ENCODE data around the gene DDN. TPM values are rescaled to one million over a fixed set of nuclear protein-coding genes. Genes with fewer than 3 reads are reported as not detected.

The DDN gene
- total RNA-seq, 2 experiments from 2014 or later: 0.39 to 0.42 TPM

DNA sequence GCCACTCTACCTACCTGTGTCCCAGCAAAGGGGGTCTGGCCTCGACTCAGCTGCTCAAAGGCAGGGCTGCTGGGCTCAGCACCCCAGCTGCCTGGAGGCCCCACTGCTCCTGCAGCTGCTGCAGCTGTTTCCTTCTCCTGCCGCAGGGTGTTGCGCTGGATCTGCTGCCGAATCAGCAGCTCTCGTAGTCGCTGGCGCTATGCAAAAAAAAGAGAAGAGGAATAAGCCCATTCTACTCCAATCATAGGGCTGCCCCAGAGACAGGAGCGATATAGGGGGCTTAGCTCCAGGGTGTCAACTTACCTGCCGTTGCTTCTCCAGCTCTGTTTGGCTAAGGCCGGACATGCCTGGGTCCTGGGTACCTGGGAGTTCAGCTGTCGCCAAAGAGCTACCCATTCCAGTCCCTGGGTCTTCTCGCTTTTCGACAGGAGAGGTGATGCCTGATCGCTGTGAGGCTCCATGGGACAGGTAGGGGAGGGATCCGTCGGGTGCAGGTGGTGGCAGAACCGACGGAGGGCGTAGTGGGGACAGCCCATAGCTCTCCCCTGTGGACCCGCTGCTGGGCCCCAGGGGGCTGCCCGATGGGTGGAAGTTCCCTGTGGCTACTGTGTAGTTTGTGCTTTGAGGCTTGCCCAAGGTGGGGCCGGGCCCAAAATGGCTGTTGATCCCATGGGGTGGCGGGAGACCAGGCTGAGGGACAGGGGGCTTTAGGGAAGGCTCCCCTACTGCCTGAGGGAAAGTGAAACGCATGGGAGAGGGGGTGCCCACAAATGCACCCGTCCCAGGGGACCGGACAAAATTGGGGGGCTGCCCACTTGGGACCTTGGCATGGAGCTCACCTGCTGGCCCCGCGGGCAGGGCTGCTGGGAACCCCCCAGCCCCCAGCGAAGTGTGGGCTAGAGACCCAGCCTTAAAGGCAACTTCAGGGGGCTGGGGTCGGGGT, 40.5 kb upstream of the DDN start:
- CTCF ChIA-PET: interaction anchor here (1.0 to 1.7 kb wide), 3 partner anchors 24 to 52 kb away, joined by 3 to 4 read pairs (median 3); no protein-coding TSS in a partner anchor
- DNase-seq (no peak), ATAC-seq (no peak)
- H3K27me3 Mint-ChIP-seq (ENCODE audit: low read depth): no peaks in the 10 kb centered on the region
- H3K36me3 Mint-ChIP-seq (ENCODE audit: low read depth): peaks cover 65% of the 10 kb centered on the region
- no peak overlapping the region for H3K4me3 Mint-ChIP-seq
- H3K9me3 Mint-ChIP-seq (ENCODE audit: insufficient read depth): no peaks in the 10 kb centered on the region
- POLR2A ChIA-PET: interaction anchor here (1.0 to 1.2 kb wide), 3 partner anchors 19 to 91 kb away, joined by 3 to 5 read pairs (median 3); partner anchors contain the start of gene TUBA1B
- H3K27ac Mint-ChIP-seq: no peak overlapping the region
- peaks cover 4% of the 10 kb centered on the region for H3K4me1 Mint-ChIP-seq (ENCODE audit: low read depth)

DNA sequence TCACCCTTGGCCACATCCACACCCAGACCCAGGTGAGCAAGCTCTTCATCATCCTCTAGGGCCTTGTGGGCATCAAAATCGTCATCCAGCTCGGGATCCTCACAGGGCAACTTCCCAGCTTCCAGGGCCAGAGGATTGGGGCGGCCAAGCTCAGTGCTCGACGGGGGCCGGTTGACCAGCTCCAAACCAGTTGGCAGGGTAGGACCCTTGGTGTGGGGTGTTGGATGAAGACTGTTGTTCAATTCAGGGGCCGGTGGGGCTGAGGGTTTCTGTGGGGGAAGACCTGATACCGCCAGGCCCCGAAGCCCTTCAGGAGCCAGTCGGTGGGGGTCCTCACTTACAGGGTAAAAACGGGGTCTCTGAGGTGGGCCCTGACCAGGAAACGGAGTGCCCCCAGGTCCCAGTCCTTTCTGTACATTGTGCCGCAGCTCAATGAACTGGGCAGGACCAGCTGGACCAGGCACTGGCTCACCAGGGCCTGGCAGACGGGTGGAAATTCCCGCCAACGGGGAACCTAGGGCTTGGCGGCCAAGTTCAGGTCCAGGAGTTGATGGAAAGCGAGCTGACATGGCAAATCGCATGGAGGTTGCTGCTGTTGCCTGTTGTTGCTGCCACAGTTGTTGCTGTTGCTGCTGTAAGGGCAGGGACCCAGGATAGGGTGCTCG, 39.2 kb upstream of the DDN start:
- H3K4me1 Mint-ChIP-seq (ENCODE audit: low read depth): no peaks in the 10 kb centered on the region
- ChIA-PET POLR2A (interaction anchor here (1.0 to 1.2 kb wide), 3 partner anchors 14 to 93 kb away, joined by 3 read pairs; partner anchors contain the start of gene TUBA1B), CTCF (interaction anchor here (1.0 to 1.7 kb wide), 3 partner anchors 17 to 50 kb away, joined by 3 to 5 read pairs (median 3); no protein-coding TSS in a partner anchor)
- ATAC-seq (no peak), DNase-seq (no peak)
- H3K27ac Mint-ChIP-seq: no peak overlapping the region
- no peaks in the 10 kb centered on the region for H3K27me3 Mint-ChIP-seq (ENCODE audit: low read depth)
- no peak overlapping the region for H3K4me3 Mint-ChIP-seq
- peaks cover 59% of the 10 kb centered on the region for H3K36me3 Mint-ChIP-seq (ENCODE audit: low read depth)
- no peaks in the 10 kb centered on the region for H3K9me3 Mint-ChIP-seq (ENCODE audit: insufficient read depth)

DNA sequence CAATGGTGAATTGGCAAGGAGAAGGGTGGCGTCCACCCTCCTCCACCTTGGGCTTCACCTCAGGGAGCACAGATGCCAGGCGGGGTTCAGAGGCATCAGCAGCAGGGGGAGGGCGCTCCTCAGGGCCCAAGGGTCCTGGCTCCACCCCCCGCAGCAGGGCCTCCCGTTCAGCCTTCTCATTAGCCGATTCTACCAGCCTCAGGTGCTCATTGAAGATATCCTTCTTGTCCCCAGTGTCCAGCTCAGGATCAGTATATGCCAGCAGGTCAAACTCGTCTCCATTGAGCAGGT, 38.7 kb upstream of the DDN start:
- Mint-ChIP-seq H3K4me1 (ENCODE audit: low read depth) (no peaks in the 10 kb centered on the region), H3K9me3 (ENCODE audit: insufficient read depth) (no peaks in the 10 kb centered on the region), H3K27me3 (ENCODE audit: low read depth) (no peaks in the 10 kb centered on the region), H3K4me3 (no peak overlapping the region), H3K36me3 (ENCODE audit: low read depth) (peaks cover 54% of the 10 kb centered on the region), H3K27ac (no peak overlapping the region)
- CTCF ChIA-PET: interaction anchor here (1.7 to 1.8 kb wide), 2 partner anchors 16 to 50 kb away, joined by 5 to 6 read pairs; no protein-coding TSS in a partner anchor
- DNase-seq (no peak), ATAC-seq (no peak)
- POLR2A ChIA-PET: interaction anchor here (1.3 kb wide), 1 partner anchor 93 kb away, joined by 6 read pairs; the partner anchor contains the start of gene TUBA1B

DNA sequence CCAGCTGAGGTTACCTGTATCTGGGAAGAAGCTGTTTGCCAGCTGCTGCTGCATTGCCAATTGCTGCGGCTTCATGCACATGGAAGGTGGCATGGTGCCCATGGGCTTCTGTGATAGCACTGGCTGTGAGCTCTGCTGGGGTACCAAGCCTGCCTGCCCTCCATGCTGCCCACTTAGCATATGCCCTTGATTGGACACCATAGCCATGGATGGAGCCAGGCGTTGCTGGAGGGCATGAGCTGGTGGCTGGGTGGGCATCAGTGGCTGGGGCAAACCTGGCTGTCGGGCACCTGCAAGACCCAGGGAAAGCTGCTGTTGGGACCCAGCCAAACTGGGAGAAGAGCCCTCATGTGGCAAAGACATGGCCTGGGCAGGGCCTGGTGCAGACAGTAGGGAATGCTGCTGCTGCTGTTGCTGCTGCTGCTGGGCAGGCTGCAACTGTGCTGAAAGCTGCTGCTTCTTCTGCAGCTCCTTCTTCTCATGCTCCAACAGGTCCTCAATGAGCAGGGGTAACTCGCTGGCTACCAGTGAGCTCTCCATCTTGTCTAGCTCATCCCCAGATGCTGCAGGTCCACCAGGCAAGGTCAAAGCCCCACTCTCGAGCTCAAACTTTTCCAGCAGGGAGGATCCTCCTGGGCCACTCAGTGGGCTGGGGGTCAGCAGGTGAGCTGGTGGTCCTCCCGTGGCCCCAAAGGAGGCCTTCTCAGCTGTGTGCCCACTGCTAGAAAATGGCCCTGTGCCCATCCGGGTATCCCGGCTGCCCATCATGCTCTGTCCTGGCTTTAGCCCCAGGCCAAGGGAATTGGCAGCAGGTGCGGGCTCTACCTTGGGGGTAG, 38.2 kb upstream of the DDN start:
- ATAC-seq (no peak), DNase-seq (no peak)
- ChIA-PET CTCF (interaction anchor here (0.7 to 1.8 kb wide), 5 partner anchors 16 to 63 kb away, joined by 3 to 6 read pairs (median 5); no protein-coding TSS in a partner anchor), POLR2A (interaction anchor here (1.3 kb wide), 1 partner anchor 94 kb away, joined by 6 read pairs; the partner anchor contains the start of gene TUBA1B)
- Mint-ChIP-seq H3K4me3 (no peak overlapping the region), H3K4me1 (ENCODE audit: low read depth) (no peaks in the 10 kb centered on the region), H3K27me3 (ENCODE audit: low read depth) (no peaks in the 10 kb centered on the region), H3K9me3 (ENCODE audit: insufficient read depth) (no peaks in the 10 kb centered on the region), H3K36me3 (ENCODE audit: low read depth) (peaks cover 55% of the 10 kb centered on the region), H3K27ac (peak overlapping the region; percentile 12)

DNA sequence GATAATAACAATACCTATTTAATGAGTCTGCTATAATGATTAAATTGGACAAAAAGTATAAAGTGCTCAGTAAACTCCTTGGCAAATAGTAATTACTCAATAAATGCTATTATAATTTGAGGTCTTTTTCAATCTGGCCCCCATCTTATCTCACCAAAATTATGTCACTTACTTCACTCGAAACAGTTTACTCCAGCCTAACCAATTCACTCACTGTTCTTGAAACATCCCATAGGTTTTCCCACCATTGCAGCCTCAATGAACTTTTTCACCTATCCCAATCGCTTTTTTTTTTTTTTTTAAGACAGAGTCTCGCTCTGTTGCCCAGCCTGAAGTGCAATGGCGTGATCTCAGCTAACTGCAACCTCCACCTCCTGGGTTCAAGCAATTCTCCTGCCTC, 36.9 kb upstream of the DDN start:
- no peak overlapping the region for H3K4me3 Mint-ChIP-seq
- no peaks in the 10 kb centered on the region for H3K9me3 Mint-ChIP-seq (ENCODE audit: insufficient read depth)
- ATAC-seq (no peak), DNase-seq (no peak)
- ChIA-PET CTCF (interaction anchor here (1.0 to 1.8 kb wide), 2 partner anchors 48 kb away, joined by 4 to 6 read pairs; no protein-coding TSS in a partner anchor), POLR2A (interaction anchor here (0.5 kb wide), 1 partner anchor 21 kb away, joined by 3 read pairs; no protein-coding TSS in a partner anchor)
- no peak overlapping the region for H3K27ac Mint-ChIP-seq
- no peaks in the 10 kb centered on the region for H3K27me3 Mint-ChIP-seq (ENCODE audit: low read depth)
- H3K4me1 Mint-ChIP-seq (ENCODE audit: low read depth): no peaks in the 10 kb centered on the region
- peaks cover 54% of the 10 kb centered on the region for H3K36me3 Mint-ChIP-seq (ENCODE audit: low read depth)

DNA sequence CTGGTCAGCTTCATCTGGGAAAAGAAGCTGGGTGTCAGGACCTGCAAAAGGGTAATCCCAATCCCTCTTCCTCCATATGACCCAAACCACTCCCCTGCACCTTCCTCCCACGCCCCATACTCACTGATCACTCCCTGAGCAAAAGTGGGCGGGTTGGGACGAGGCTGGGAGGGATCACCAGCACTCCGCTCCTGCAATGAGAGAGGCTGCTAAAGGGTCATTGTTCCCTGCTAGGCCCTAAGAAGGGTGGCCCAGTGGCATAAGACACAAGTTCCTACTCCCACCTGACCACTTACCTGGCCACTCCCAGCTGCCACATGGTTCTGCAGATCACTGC, 35.1 kb upstream of the DDN start:
- H3K36me3 Mint-ChIP-seq (ENCODE audit: low read depth): peaks cover 57% of the 10 kb centered on the region
- CTCF ChIA-PET: interaction anchor here (0.9 to 1.0 kb wide), 2 partner anchors 11 to 46 kb away, joined by 3 to 4 read pairs; no protein-coding TSS in a partner anchor
- no peak for DNase-seq
- POLR2A ChIA-PET: no interaction called here
- no peaks in the 10 kb centered on the region for H3K9me3 Mint-ChIP-seq (ENCODE audit: insufficient read depth)
- no peak overlapping the region for H3K27ac Mint-ChIP-seq
- no peak overlapping the region for H3K4me3 Mint-ChIP-seq
- no peaks in the 10 kb centered on the region for H3K27me3 Mint-ChIP-seq (ENCODE audit: low read depth)
- no peak for ATAC-seq
- no peaks in the 10 kb centered on the region for H3K4me1 Mint-ChIP-seq (ENCODE audit: low read depth)

DNA sequence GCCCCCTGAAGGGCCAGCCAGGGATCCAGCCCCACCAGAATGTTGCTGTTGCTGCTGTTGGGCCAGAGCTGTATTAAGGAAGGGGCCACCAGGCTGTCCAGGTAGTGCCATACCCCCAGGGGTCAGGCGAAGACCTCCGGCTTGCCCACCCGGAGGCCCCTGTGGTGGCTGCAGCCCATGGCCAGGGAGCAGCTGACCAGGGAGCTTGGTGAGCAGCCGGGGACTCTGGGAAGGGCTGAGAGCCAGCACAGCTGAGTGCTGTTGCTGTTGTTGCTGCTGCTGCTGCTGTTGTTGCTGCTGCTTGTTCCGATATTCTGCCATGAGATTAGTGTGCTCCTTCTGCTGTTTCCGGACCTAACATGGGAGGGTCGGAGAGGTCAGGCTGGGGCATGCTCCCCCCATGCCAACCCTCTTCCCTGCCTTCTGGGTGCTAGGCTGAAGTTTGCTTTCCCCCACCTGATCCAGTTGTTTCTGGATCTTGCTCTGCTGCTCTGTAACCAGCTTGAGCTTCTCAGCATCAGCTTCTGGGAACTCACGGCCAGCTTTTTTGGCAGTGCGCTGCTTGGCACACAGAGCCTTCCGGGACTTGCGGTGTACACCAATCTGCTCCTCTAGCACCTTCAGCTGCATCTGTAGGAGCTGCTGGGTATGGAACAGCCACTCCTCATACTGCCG, 34.6 kb upstream of the DDN start:
- H3K4me1 Mint-ChIP-seq (ENCODE audit: low read depth): no peaks in the 10 kb centered on the region
- POLR2A ChIA-PET: interaction anchor here (1.1 kb wide), 1 partner anchor 12 kb away, joined by 3 read pairs; no protein-coding TSS in a partner anchor

DNA sequence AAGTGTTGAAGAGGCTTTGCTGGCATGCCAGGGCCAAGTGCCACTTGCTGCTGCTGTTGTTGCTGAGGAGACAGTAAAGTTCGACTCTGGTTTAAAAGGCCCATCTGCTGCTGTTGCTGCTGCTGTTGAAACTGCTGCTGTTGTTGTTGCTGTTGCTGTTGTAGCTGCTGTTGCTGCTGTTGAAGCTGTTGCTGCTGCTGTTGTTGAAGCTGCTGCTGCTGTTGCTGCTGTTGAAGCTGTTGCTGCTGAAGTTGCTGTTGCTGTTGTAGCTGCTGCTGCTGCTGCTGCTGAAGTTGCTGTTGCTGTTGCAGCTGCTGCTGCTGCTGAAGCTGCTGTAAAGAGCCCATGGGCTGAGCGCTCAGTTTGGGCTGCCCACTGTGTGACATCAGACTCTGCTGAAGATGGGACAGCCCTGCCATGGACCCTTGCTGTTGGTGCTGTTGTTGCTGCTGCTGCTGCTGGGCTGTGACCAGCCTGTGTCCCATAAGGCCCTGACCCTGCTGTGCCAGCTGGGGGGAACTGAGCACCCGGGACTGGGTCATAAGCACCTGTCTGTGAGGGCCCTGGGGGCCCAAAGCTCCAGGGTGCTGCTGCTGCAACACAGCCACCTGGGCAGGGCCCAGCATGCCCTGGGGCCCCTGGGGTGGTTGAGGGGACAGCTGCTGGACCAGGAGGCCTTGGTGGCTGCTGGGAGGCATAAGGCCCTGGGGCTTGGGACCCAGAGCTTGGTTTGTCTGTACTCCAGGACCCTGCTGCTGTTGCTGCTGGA, 33.7 kb upstream of the DDN start:
- ChIA-PET CTCF (interaction anchor here (2.5 kb wide), 1 partner anchor 11 kb away, joined by 12 read pairs; no protein-coding TSS in a partner anchor), POLR2A (interaction anchor here (1.1 kb wide), 1 partner anchor 13 kb away, joined by 3 read pairs; no protein-coding TSS in a partner anchor)
- Mint-ChIP-seq H3K27ac (no peak overlapping the region), H3K27me3 (ENCODE audit: low read depth) (no peaks in the 10 kb centered on the region), H3K9me3 (ENCODE audit: insufficient read depth) (no peaks in the 10 kb centered on the region), H3K4me3 (no peak overlapping the region), H3K4me1 (ENCODE audit: low read depth) (no peaks in the 10 kb centered on the region), H3K36me3 (ENCODE audit: low read depth) (peaks cover 62% of the 10 kb centered on the region)
- ATAC-seq (no peak), DNase-seq (no peak)

More for the DNA sequence above, 34.6 kb upstream of the DDN start:
- Mint-ChIP-seq H3K36me3 (ENCODE audit: low read depth) (peaks cover 60% of the 10 kb centered on the region), H3K27ac (no peak overlapping the region), H3K9me3 (ENCODE audit: insufficient read depth) (no peaks in the 10 kb centered on the region), H3K27me3 (ENCODE audit: low read depth) (no peaks in the 10 kb centered on the region), H3K4me3 (no peak overlapping the region)
- CTCF ChIA-PET: interaction anchor here (0.9 to 2.5 kb wide), 3 partner anchors 10 to 45 kb away, joined by 3 to 12 read pairs (median 4); no protein-coding TSS in a partner anchor
- DNase-seq (no peak), ATAC-seq (no peak)

DNA sequence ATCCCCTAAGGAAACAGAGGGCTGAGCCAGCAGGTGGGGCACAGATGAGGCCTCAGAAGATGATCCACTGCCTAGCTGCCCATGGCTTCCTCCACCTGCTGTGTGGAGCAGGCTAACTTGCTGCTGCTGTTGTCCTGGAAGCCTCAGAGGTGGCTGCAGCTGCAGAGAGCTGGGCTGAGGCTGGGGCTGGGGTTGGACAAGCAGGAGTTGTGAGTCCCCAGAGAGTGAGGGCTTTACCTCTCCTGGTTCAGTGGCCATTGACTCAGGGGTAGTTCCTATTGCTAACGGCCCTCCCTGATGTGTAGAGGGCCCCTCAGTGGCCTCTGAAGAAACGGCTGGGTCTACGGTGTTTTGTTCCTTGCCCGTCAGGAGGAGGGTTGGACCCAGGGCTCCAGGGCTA, 33.1 kb upstream of the DDN start:
- H3K4me3 Mint-ChIP-seq: no peak overlapping the region
- ATAC-seq (no peak), DNase-seq (no peak)
- H3K27me3 Mint-ChIP-seq (ENCODE audit: low read depth): no peaks in the 10 kb centered on the region
- H3K36me3 Mint-ChIP-seq (ENCODE audit: low read depth): peaks cover 67% of the 10 kb centered on the region
- H3K9me3 Mint-ChIP-seq (ENCODE audit: insufficient read depth): no peaks in the 10 kb centered on the region
- POLR2A ChIA-PET: no interaction called here
- CTCF ChIA-PET: interaction anchor here (2.5 kb wide), 1 partner anchor 11 kb away, joined by 12 read pairs; no protein-coding TSS in a partner anchor
- H3K4me1 Mint-ChIP-seq (ENCODE audit: low read depth): no peaks in the 10 kb centered on the region
- no peak overlapping the region for H3K27ac Mint-ChIP-seq

DNA sequence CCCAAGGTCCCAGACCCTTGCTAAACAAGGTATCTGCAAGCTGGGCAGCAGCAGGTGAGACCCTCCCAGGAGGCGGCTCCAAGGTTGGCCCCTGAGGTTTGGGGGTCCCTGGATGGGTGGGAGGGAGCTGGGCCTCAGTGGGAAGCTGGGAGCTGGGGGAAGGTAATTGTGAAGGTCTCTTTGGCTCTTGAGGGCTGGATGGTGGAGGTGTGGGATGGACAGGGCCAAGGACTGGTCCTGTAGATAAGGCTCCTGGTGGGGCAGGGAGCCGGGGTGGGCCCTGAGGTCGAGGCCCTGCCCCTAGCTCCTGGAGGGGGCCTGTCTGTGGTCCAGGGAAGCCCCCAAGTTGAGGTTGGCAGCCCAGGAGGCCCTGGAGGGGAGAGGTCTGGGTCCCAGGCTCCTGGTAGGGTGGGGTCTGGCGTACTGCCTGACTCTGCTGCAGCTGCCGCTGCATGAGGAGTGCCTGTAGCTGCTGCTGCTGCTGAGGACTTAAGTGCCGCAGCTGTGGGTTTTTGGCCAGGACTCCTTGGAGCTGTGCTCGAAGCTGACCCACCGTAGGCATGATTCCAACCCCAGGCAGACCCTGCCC, 32.5 kb upstream of the DDN start:
- Mint-ChIP-seq H3K27me3 (ENCODE audit: low read depth) (no peaks in the 10 kb centered on the region), H3K27ac (no peak overlapping the region), H3K9me3 (ENCODE audit: insufficient read depth) (no peaks in the 10 kb centered on the region), H3K4me1 (ENCODE audit: low read depth) (no peaks in the 10 kb centered on the region), H3K4me3 (no peak overlapping the region), H3K36me3 (ENCODE audit: low read depth) (peaks cover 63% of the 10 kb centered on the region)
- ChIA-PET CTCF (interaction anchor here (2.5 kb wide), 1 partner anchor 12 kb away, joined by 12 read pairs; no protein-coding TSS in a partner anchor), POLR2A (interaction anchor here (0.7 kb wide), 1 partner anchor 15 kb away, joined by 3 read pairs; no protein-coding TSS in a partner anchor)
- ATAC-seq (no peak), DNase-seq (no peak)

Data from activated CD8-positive, alpha-beta T cell treated with anti-CD3 and anti-CD28 coated beads, Interleukin-2, amount 10 ng/mL, durations not matched to agents 7 days and 5 days (primary cell).